H9 (cell line): ENCODE measurements around the gene ANKS1B. TPM values are rescaled to one million over a fixed set of nuclear protein-coding genes. Genes with fewer than 3 reads are reported as not detected.

ENCODE experiments used
- DNase-seq: peaks from one replicate; pipeline ENCODE4 v3.0.0-alpha.2; 2017
- H2AFZ ChIP-seq: one replicate; pipeline ENCODE4 v1.6.1; 2013; ENCODE audit warnings: mild to moderate bottlenecking, low read length, control low read depth, moderate library complexity
- H2AK5ac ChIP-seq: 2 replicates; pipeline ENCODE4 v1.6.1; 2013; ENCODE audit warnings: low read length, control low read depth, mixed read lengths; ENCODE audit not compliant: insufficient read length
- H2BK120ac ChIP-seq: one replicate; pipeline ENCODE4 v1.6.1; 2013; ENCODE audit warnings: low read depth, mild to moderate bottlenecking, low read length, control low read depth, inconsistent platforms; ENCODE audit not compliant: poor library complexity, severe bottlenecking
- H2BK12ac ChIP-seq: 2 replicates; pipeline ENCODE4 v1.6.1; 2013; ENCODE audit warnings: low read length, control low read depth, mixed read lengths, low read depth; ENCODE audit not compliant: insufficient read length
- H2BK15ac ChIP-seq: 2 replicates; pipeline ENCODE4 v1.6.1; 2013; ENCODE audit warnings: low read depth, low read length, control low read depth
- H2BK20ac ChIP-seq: one replicate; pipeline ENCODE4 v1.6.1; 2013; ENCODE audit warnings: low read depth, mild to moderate bottlenecking, low read length, control low read depth, inconsistent platforms; ENCODE audit not compliant: poor library complexity, severe bottlenecking
- H2BK5ac ChIP-seq: 2 replicates; pipeline ENCODE4 v1.6.1; 2013; ENCODE audit warnings: low read length, control low read depth, mixed read lengths; ENCODE audit not compliant: insufficient read length
- H3K14ac ChIP-seq: 2 replicates; pipeline ENCODE4 v1.6.1; 2013; ENCODE audit warnings: low read length, control low read depth; ENCODE audit not compliant: insufficient read depth
- H3K18ac ChIP-seq: 2 replicates; pipeline ENCODE4 v1.6.1; 2013; ENCODE audit warnings: low read depth, mild to moderate bottlenecking, mixed read lengths, low read length, control low read depth; ENCODE audit not compliant: insufficient read length
- H3K23ac ChIP-seq: 2 replicates; pipeline ENCODE4 v1.6.1; 2013; ENCODE audit warnings: low read length, control low read depth, mixed read lengths, low read depth; ENCODE audit not compliant: insufficient read length
- H3K23me2 ChIP-seq: 2 replicates; pipeline ENCODE4 v1.6.1; 2013; ENCODE audit warnings: low read depth, mild to moderate bottlenecking, mixed read lengths, low read length, control low read depth; ENCODE audit not compliant: insufficient read length, poor library complexity, severe bottlenecking
- H3K27ac ChIP-seq: 2 replicates; pipeline ENCODE4 v1.5.1; 2013; ENCODE audit warnings: low read length, control low read depth, mixed read lengths, low read depth; ENCODE audit not compliant: insufficient read length
- H3K27me3 ChIP-seq: 2 replicates; pipeline ENCODE4 v1.6.1; 2013; ENCODE audit warnings: low read length, control low read depth, inconsistent platforms; ENCODE audit not compliant: insufficient read depth
- H3K4ac ChIP-seq: 2 replicates; pipeline ENCODE4 v1.6.1; 2013; ENCODE audit warnings: low read depth, mild to moderate bottlenecking, control low read depth, inconsistent platforms, low read length, moderate library complexity
- H3K4me1 ChIP-seq: 2 replicates; pipeline ENCODE4 v1.6.1; 2013; ENCODE audit warnings: low read length, control low read depth, inconsistent platforms; ENCODE audit not compliant: insufficient read depth
- H3K4me2 ChIP-seq: 2 replicates; pipeline ENCODE4 v1.6.1; 2013; ENCODE audit warnings: low read length, control low read depth, mixed read lengths; ENCODE audit not compliant: insufficient read length, insufficient read depth
- H3K56ac ChIP-seq: 2 replicates; pipeline ENCODE4 v1.6.1; 2013; ENCODE audit warnings: low read depth, mild to moderate bottlenecking, mixed read lengths, low read length, control low read depth; ENCODE audit not compliant: insufficient read length
- H3K79me1 ChIP-seq: 2 replicates; pipeline ENCODE4 v1.6.1; 2013; ENCODE audit warnings: low read depth, mild to moderate bottlenecking, moderate library complexity, low read length, control low read depth, inconsistent platforms; ENCODE audit not compliant: insufficient read depth, poor library complexity, severe bottlenecking
- H3K79me2 ChIP-seq: 2 replicates; pipeline ENCODE4 v1.6.1; 2013; ENCODE audit warnings: low read length, control low read depth, inconsistent platforms; ENCODE audit not compliant: insufficient read depth
- H3K9ac ChIP-seq: 2 replicates; pipeline ENCODE4 v1.6.1; 2013; ENCODE audit warnings: low read length, control low read depth, mixed read lengths; ENCODE audit not compliant: insufficient read length; ENCODE audit errors: extremely low read depth
- H3K9me3 ChIP-seq: one replicate; pipeline ENCODE4 v1.6.1; 2013; ENCODE audit warnings: low read depth, low read length, inconsistent platforms; ENCODE audit not compliant: control insufficient read depth
- H3T11ph ChIP-seq: one replicate; pipeline ENCODE4 v1.6.1; 2013; ENCODE audit warnings: mild to moderate bottlenecking, low read length, control low read depth, inconsistent platforms
- H4K20me1 ChIP-seq: one replicate; pipeline ENCODE4 v1.6.1; 2013; ENCODE audit not compliant: control insufficient read depth, insufficient read length, insufficient read depth
- H4K5ac ChIP-seq: 2 replicates; pipeline ENCODE4 v1.6.1; 2013; ENCODE audit warnings: low read depth, mild to moderate bottlenecking, mixed read lengths, low read length, control low read depth; ENCODE audit not compliant: insufficient read length
- H4K8ac ChIP-seq: replicated peaks from 2 replicates; pipeline ENCODE4 v1.6.1; 2013; ENCODE audit warnings: low read length, control low read depth, mixed read lengths, low read depth; ENCODE audit not compliant: insufficient read length
- H4K91ac ChIP-seq: 2 replicates; pipeline ENCODE4 v1.6.1; 2013; ENCODE audit warnings: low read depth, mild to moderate bottlenecking, moderate library complexity, mixed read lengths, low read length, control low read depth; ENCODE audit not compliant: insufficient read length
- H3K27ac Mint-ChIP-seq, 3 experiments: 2 replicates in 2 of 3; 3 replicates in 1 of 3; pipeline ENCODE4 v1.8.0; 2020 to 2021; ENCODE audit warnings: mixed read lengths in 3 of 3, mild to moderate bottlenecking in 1 of 3, moderate library complexity in 1 of 3
- H3K27me3 Mint-ChIP-seq: 2 replicates; pipeline ENCODE4 v1.8.0; 2021; ENCODE audit warnings: low read depth, mild to moderate bottlenecking, moderate library complexity, mixed read lengths
- H3K36me3 Mint-ChIP-seq, 3 experiments: 2 replicates in 2 of 3; 3 replicates in 1 of 3; pipeline ENCODE4 v1.8.0; 2020 to 2021; ENCODE audit warnings: low read depth in 3 of 3, mixed read lengths in 3 of 3; ENCODE audit not compliant: insufficient read depth in 1 of 3
- H3K4me1 Mint-ChIP-seq, 2 experiments: 2 replicates each; pipeline ENCODE4 v1.8.0; 2020; ENCODE audit warnings: mixed read lengths in 2 of 2
- H3K4me3 Mint-ChIP-seq, 2 experiments: 2 replicates in 1 of 2; 3 replicates in 1 of 2; pipeline ENCODE4 v1.8.0; 2020 to 2021; ENCODE audit warnings: mild to moderate bottlenecking in 2 of 2, mixed read lengths in 2 of 2, moderate library complexity in 1 of 2
- H3K9me3 Mint-ChIP-seq, 2 experiments: 2 replicates in 1 of 2; 3 replicates in 1 of 2; pipeline ENCODE4 v1.8.0; 2020; ENCODE audit warnings: mild to moderate bottlenecking in 2 of 2, mixed read lengths in 2 of 2, moderate library complexity in 1 of 2
- total RNA-seq: library from RNA; stranded (reverse); gene quantifications from 2 replicates; pipeline ENCODE4 v1.2.1, GENCODE V29; 2021
- TF ChIP-seq, protein P1 (sequence below): fragments of 200-600 bp; sonication (generic); conservative IDR thresholded peaks from 3 replicates; pipeline ENCODE4 v1.8.0; 2021; ENCODE audit warnings: antibody characterized with exemption, mild to moderate bottlenecking

ANKS1B gene
- total RNA-seq, 1 experiment from 2014 or later: 4.1 TPM

DNA sequence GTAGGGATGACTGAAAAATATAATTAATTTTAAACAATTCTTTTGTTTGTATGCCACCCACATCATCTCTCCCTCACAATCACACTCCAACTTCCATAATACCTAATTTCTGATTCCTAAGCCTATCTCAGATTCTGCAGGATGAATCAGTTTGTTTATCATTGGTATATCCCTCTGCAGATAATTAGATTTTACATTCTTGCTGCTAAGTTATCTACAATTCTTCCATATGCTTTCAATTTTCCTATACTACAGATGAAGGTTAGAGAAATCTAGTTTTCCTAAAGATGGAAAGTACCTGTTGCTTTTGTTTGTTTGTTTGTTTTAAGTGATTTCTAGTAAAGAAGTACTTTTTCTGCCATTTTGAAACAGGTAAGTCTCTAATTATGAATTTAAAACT, 105.3 kb downstream of the ANKS1B start:
- H3K27ac Mint-ChIP-seq: no peak overlapping the region
- Histone ChIP-seq H3K23me2 (no peaks in the 10 kb centered on the region), H3K4me1 (no peaks in the 10 kb centered on the region; the same call in 1 of the 2 replicates), H2BK15ac (no peak overlapping the region), H3K14ac (no peak overlapping the region), H3K27me3 (no peaks in the 10 kb centered on the region), H3K9me3 (no peaks in the 10 kb centered on the region), H3K27ac (no peak overlapping the region), H3K4ac (no peak overlapping the region), H2BK20ac (no peak overlapping the region), H4K8ac (no peak overlapping the region), H3K23ac (no peak overlapping the region), H4K20me1 (no peaks in the 10 kb centered on the region), H3K79me2 (no peaks in the 10 kb centered on the region), H4K91ac (no peak overlapping the region), H2AK5ac (no peak overlapping the region), H4K5ac (no peak overlapping the region), H3K56ac (no peak overlapping the region), H2BK12ac (no peak overlapping the region), H3T11ph (no peak overlapping the region), H3K79me1 (no peaks in the 10 kb centered on the region), H3K4me2 (no peak overlapping the region), H2BK120ac (no peak overlapping the region), H3K18ac (no peak overlapping the region), H2BK5ac (no peak overlapping the region), H3K9ac (no peak overlapping the region), H2AFZ (no peak overlapping the region)
- H3K36me3 Mint-ChIP-seq: no peaks in the 10 kb centered on the region
- TF ChIP-seq, protein P1, sequence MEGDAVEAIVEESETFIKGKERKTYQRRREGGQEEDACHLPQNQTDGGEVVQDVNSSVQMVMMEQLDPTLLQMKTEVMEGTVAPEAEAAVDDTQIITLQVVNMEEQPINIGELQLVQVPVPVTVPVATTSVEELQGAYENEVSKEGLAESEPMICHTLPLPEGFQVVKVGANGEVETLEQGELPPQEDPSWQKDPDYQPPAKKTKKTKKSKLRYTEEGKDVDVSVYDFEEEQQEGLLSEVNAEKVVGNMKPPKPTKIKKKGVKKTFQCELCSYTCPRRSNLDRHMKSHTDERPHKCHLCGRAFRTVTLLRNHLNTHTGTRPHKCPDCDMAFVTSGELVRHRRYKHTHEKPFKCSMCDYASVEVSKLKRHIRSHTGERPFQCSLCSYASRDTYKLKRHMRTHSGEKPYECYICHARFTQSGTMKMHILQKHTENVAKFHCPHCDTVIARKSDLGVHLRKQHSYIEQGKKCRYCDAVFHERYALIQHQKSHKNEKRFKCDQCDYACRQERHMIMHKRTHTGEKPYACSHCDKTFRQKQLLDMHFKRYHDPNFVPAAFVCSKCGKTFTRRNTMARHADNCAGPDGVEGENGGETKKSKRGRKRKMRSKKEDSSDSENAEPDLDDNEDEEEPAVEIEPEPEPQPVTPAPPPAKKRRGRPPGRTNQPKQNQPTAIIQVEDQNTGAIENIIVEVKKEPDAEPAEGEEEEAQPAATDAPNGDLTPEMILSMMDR: no peak
- H3K4me3 Mint-ChIP-seq: no peak overlapping the region
- H3K27me3 Mint-ChIP-seq: no peaks in the 10 kb centered on the region
- no peaks in the 10 kb centered on the region for H3K9me3 Mint-ChIP-seq
- DNase-seq: no peak
- H3K4me1 Mint-ChIP-seq: 0 out of 4 replicates have a peak, but pooled peaks cover 0 to 3% of the 10 kb centered on the region in 2 experiments
